NT2/D1 (cell line): ENCODE measurements around the gene PDCD2L.
"Not testable (repeated sequence)": the region's sequence is repeated elsewhere in the genome, so short reads cannot be mapped to it uniquely, and the experiment has no call there.

Experiments
- DNase-seq: peaks from one replicate; pipeline ENCODE4 v3.0.0-alpha.2; 2011; ENCODE audit warnings: low read depth, low spot score
- H3K27me3 ChIP-seq: 2 replicates; pipeline ENCODE4 v1.6.0; 2011; ENCODE audit warnings: mild to moderate bottlenecking; ENCODE audit not compliant: insufficient read length, insufficient read depth
- H3K36me3 ChIP-seq: 2 replicates; pipeline ENCODE4 v1.6.1; 2011; ENCODE audit warnings: mild to moderate bottlenecking, low read length, mixed read lengths; ENCODE audit not compliant: insufficient read depth, insufficient read length
- H3K4me1 ChIP-seq: 2 replicates; pipeline ENCODE4 v1.5.1; 2011; ENCODE audit not compliant: insufficient read depth, insufficient read length
- H3K4me3 ChIP-seq: 2 replicates; pipeline ENCODE4 v1.5.1; 2011; ENCODE audit warnings: low read depth; ENCODE audit not compliant: insufficient read length
- H3K9ac ChIP-seq: 2 replicates; pipeline ENCODE4 v1.6.0; 2011; ENCODE audit warnings: low read depth; ENCODE audit not compliant: insufficient read length
- H3K9me3 ChIP-seq: 2 replicates; pipeline ENCODE4 v1.5.1; 2011; ENCODE audit warnings: mild to moderate bottlenecking, low read length; ENCODE audit not compliant: insufficient read depth
- SUZ12 ChIP-seq: IDR thresholded peaks from 2 replicates; pipeline ENCODE4 v1.6.1; 2011; ENCODE audit not compliant: insufficient read length, insufficient read depth; ENCODE audit errors: extremely low read depth
- YY1 ChIP-seq: IDR thresholded peaks from 2 replicates; pipeline ENCODE4 v1.6.1; 2011; ENCODE audit not compliant: insufficient read length, insufficient read depth
- ZNF274 ChIP-seq: IDR thresholded peaks from 2 replicates; pipeline ENCODE4 v1.6.1; 2011; ENCODE audit warnings: mild to moderate bottlenecking, low read depth, low read length

PDCD2L gene

DNA sequence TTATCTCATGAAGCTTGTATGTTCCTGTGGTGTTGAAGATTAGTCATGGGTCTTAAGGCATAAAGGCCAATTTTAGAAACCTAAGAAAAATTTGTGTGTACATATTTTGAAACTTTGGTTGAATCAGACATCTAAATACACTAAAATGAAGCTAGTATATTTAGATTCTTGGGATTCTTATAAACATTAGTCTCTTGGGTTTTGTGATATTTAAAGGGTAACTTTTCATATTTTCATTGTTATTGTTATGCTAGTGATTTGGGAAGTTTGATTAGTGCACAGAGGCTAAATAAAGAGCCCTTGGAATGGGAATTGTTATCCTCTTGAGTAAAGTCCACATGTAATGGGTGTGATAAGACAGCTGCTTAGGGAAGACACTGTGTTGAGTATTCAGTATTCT lies 48.5 kb downstream of the PDCD2L start:
- Histone ChIP-seq H3K27me3 (no peaks in the 10 kb centered on the region), H3K9me3 (no peaks in the 10 kb centered on the region), H3K4me1 (no peaks in the 10 kb centered on the region), H3K9ac (no peak overlapping the region), H3K4me3 (no peak overlapping the region), H3K36me3 (peaks cover 68% of the 10 kb centered on the region)
- DNase-seq: no peak
- TF ChIP-seq YY1 (no peak), SUZ12 (no peak), ZNF274 (no peak)

DNA sequence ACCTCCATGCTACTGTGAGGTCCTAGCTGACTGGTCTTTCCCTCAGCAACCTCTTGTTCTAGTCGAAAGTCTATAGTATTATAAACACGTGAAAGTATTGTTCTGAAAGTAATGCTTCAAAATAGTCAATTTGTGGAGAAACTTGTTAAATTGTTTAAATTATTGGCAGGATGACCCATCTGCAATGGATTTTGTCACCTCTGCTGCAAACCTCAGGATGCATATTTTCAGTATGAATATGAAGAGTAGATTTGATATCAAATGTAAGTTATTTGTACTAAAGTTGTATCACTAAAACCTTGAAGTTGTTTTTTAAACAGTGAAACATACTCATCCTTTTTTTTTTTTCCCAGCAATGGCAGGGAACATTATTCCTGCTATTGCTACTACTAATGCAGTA lies 49.9 kb downstream of the PDCD2L start:
- H3K4me1 ChIP-seq: no peaks in the 10 kb centered on the region
- no peaks in the 10 kb centered on the region for H3K9me3 ChIP-seq
- H3K9ac ChIP-seq: no peak overlapping the region
- H3K4me3 ChIP-seq: no peak overlapping the region
- H3K36me3 ChIP-seq: peaks cover 70% of the 10 kb centered on the region
- TF ChIP-seq SUZ12 (no peak), YY1 (no peak), ZNF274 (no peak)
- H3K27me3 ChIP-seq: no peaks in the 10 kb centered on the region
- no peak for DNase-seq

DNA sequence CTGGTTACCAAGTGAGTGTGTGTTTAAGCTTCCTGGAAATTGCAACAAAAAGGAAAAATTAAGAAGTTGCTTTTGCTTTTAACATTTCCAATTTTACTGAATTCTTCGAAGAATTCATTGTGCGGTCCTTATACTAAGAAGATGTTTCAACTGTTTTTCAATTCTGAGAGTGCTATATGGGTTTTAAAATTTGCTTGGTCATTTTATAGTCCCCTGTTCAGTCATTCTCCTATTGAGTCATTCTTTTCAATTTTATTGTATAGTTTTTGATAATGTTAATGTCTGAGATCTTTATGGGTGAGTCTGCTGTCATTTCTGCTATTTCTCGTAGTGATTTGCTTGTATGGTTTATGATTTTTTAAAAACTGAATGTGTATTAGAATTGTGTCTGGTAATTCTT lies 50.5 kb downstream of the PDCD2L start:
- Histone ChIP-seq H3K4me1 (no peaks in the 10 kb centered on the region), H3K9ac (no peak overlapping the region), H3K4me3 (no peak overlapping the region), H3K36me3 (peaks cover 72% of the 10 kb centered on the region), H3K9me3 (no peaks in the 10 kb centered on the region), H3K27me3 (no peaks in the 10 kb centered on the region)
- no peak for TF ChIP-seq ZNF274
- no peak for TF ChIP-seq SUZ12
- TF ChIP-seq YY1: no peak
- no peak for DNase-seq

DNA sequence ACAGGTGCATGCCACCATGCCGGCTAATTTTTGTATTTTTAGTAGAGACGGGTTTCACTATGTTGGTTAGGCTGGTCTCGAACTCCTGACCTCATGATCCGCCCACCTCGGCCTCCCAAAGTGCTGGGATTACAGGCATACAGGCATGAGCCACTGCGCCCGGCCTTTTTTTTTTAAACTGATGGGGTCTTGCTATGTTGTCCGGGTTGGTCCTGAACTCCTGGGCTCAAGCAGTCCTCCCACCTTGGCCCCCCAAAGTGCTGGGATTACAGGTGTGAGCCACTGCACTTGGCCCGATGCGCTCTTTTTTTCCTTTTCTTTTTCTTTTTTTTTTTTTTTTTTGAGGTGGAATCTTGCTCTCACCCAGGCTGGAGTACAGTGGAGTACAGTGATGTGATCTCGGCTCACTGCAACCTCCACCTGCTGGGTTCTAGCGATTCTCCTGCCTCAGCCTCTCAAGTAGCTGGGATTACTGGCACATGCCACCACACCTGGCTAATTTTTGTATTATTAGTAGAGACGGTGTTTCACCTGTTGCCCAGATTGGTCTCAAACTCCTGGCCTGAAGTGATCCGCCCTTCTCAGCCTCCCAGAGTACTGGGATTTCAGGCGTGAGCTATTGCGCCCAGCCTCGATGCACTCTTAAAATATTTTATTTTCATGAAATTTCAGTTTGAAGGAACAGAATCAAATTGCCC lies 51.7 kb downstream of the PDCD2L start:
- H3K36me3 ChIP-seq: peaks cover 73% of the 10 kb centered on the region
- not testable (repeated sequence) for H3K4me3 ChIP-seq, H3K9ac ChIP-seq

DNA sequence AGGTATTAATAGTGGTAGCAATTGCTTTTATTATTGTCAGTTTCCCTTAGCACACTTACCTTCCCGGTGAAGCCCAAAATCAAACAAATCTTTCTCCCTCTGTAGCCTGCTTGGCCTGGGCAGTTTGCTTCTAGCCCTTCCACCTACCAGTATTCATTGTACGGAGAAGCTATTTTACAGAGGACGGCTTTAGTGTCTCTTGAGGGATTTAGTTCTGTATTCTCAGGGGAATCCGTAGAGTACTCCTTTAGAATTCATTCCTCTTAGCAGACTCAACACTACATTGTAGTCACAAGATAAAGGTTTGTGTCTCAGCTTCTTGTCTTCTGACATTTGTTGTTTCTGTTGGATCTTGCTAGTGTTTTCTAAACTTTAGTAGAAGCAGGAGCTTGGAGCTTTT lies 53.2 kb downstream of the PDCD2L start:
- Histone ChIP-seq H3K9me3 (no peaks in the 10 kb centered on the region), H3K4me1 (no peaks in the 10 kb centered on the region), H3K36me3 (peaks cover 78% of the 10 kb centered on the region), H3K27me3 (no peaks in the 10 kb centered on the region), H3K4me3 (no peak overlapping the region), H3K9ac (no peak overlapping the region)
- TF ChIP-seq ZNF274 (no peak), YY1 (no peak), SUZ12 (no peak)
- DNase-seq: no peak

More for the DNA sequence above, 51.7 kb downstream of the PDCD2L start:
- not testable (repeated sequence) for H3K9me3 ChIP-seq, H3K27me3 ChIP-seq, H3K4me1 ChIP-seq, DNase-seq

DNA sequence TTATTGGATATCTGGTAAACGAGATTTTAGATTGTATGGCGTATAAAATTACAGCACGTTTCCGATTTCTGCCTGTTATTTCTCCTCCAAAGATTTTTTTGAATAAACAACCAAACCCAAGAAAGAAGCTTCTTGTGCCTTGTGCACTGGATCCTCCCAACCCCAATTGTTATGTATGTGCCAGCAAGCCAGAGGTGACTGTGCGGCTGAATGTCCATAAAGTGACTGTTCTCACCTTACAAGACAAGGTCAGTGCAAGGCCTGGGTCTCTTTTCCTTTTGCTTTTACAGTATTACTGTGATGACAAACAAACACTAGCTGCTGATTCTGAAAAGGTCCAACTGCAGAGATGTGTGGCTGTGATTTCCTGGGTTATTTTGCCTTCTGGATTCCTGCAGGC lies 54.5 kb downstream of the PDCD2L start:
- Histone ChIP-seq H3K36me3 (peaks cover 75% of the 10 kb centered on the region), H3K9ac (no peak overlapping the region), H3K27me3 (no peaks in the 10 kb centered on the region), H3K9me3 (no peaks in the 10 kb centered on the region), H3K4me1 (no peaks in the 10 kb centered on the region), H3K4me3 (no peak overlapping the region)
- TF ChIP-seq SUZ12: no peak
- TF ChIP-seq YY1: no peak
- no peak for TF ChIP-seq ZNF274
- DNase-seq: no peak

DNA sequence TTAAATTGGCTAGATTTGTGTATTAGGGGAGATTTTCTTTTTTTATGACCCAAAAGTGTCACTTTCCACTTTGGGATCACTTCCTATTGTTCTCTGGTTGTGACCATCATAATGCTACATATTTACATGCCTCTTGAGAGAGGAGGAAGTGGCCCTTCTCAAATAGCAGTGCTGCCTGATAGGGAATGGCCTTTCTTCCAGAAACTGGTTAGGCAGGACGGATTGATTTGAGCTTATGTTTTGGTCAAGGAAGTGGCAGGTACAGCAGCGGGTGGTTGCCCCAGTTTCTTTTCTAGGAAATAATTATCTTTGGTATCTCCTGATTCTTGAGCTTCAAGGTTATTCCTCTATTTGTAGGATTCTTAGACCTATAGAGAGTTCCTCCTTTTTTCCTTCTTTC lies 55.4 kb downstream of the PDCD2L start:
- H3K27me3 ChIP-seq: no peaks in the 10 kb centered on the region
- H3K4me1 ChIP-seq: no peaks in the 10 kb centered on the region
- H3K9me3 ChIP-seq: no peaks in the 10 kb centered on the region
- no peak overlapping the region for H3K9ac ChIP-seq
- peaks cover 75% of the 10 kb centered on the region for H3K36me3 ChIP-seq
- no peak for DNase-seq
- TF ChIP-seq YY1 (no peak), ZNF274 (no peak), SUZ12 (no peak)
- no peak overlapping the region for H3K4me3 ChIP-seq
